MM.1S (cell line): ENCODE results near the gene MUC5AC.

Source experiments
- DNase-seq: peaks from one replicate; pipeline ENCODE4 v3.0.0-alpha.2; 2015
- H2AFZ ChIP-seq: fragments of 300-600 bp; sonication (generic); 2 replicates; pipeline ENCODE4 v1.6.0; 2016; ENCODE audit warnings: antibody characterized with exemption, low read length
- H3F3A ChIP-seq: fragments of 300-600 bp; sonication (generic); 2 replicates; pipeline ENCODE4 v1.6.1; 2016; ENCODE audit warnings: mild to moderate bottlenecking, antibody characterized with exemption, low read length, moderate library complexity, mixed read lengths; ENCODE audit not compliant: insufficient read depth
- H3K27ac ChIP-seq: fragments of 300-600 bp; sonication (generic); 2 replicates; pipeline ENCODE4 v1.5.1; 2016; ENCODE audit warnings: mild to moderate bottlenecking, low read length
- H3K27me3 ChIP-seq: fragments of 300-600 bp; sonication (generic); replicated peaks from 2 replicates; pipeline ENCODE4 v1.6.0; 2016; ENCODE audit warnings: low read length; ENCODE audit not compliant: insufficient read depth
- H3K36me3 ChIP-seq: fragments of 300-600 bp; sonication (generic); replicated peaks from 2 replicates; pipeline ENCODE4 v1.6.1; 2016; ENCODE audit warnings: mild to moderate bottlenecking, low read length, mixed read lengths; ENCODE audit not compliant: insufficient read depth
- H3K4me1 ChIP-seq: fragments of 300-600 bp; sonication (generic); 2 replicates; pipeline ENCODE4 v1.6.1; 2016; ENCODE audit warnings: low read length, mixed read lengths
- H3K4me2 ChIP-seq: fragments of 300-600 bp; sonication (generic); 2 replicates; pipeline ENCODE4 v1.6.0; 2016; ENCODE audit warnings: low read depth, low read length
- H3K4me3 ChIP-seq: fragments of 300-600 bp; sonication (generic); 2 replicates; pipeline ENCODE4 v1.5.1; 2016; ENCODE audit warnings: low read length, mixed read lengths
- H3K79me2 ChIP-seq: fragments of 300-600 bp; sonication (generic); 2 replicates; pipeline ENCODE4 v1.6.1; 2016; ENCODE audit warnings: mixed run types, low read length, mixed read lengths
- H3K9ac ChIP-seq: fragments of 300-600 bp; sonication (generic); 2 replicates; pipeline ENCODE4 v1.6.1; 2016; ENCODE audit warnings: low read length, mixed read lengths
- H3K9me2 ChIP-seq: fragments of 300-600 bp; sonication (generic); replicated peaks from 2 replicates; pipeline ENCODE4 v1.6.1; 2016; ENCODE audit warnings: mild to moderate bottlenecking, low read length, mixed read lengths; ENCODE audit not compliant: insufficient read depth
- H3K9me3 ChIP-seq: fragments of 300-600 bp; sonication (generic); replicated peaks from 2 replicates; pipeline ENCODE4 v1.6.1; 2016; ENCODE audit warnings: mild to moderate bottlenecking, low read length, mixed read lengths; ENCODE audit not compliant: insufficient read depth
- H4K20me1 ChIP-seq: fragments of 300-600 bp; sonication (generic); 2 replicates; pipeline ENCODE4 v1.6.1; 2016; ENCODE audit warnings: mild to moderate bottlenecking, low read length, moderate library complexity, mixed read lengths; ENCODE audit not compliant: insufficient read depth
- EZH2 ChIP-seq: fragments of 300-600 bp; sonication (generic); optimal IDR thresholded peaks from 2 replicates; pipeline ENCODE3; 2017; ENCODE audit warnings: low read depth, mild to moderate bottlenecking, antibody characterized with exemption, low read length, mixed read lengths
- EZH2phosphoT487 ChIP-seq: fragments of 300-600 bp; sonication (generic); IDR thresholded peaks from 2 replicates; pipeline ENCODE4 v1.6.1; 2018; ENCODE audit warnings: antibody characterized with exemption, low read length
- TF ChIP-seq, protein P1 (sequence below): fragments of 300-600 bp; sonication (generic); IDR thresholded peaks from 2 replicates; pipeline ENCODE4 v1.5.1; 2016; ENCODE audit warnings: antibody characterized with exemption, low read length, mixed read lengths

Gene MUC5AC

DNA sequence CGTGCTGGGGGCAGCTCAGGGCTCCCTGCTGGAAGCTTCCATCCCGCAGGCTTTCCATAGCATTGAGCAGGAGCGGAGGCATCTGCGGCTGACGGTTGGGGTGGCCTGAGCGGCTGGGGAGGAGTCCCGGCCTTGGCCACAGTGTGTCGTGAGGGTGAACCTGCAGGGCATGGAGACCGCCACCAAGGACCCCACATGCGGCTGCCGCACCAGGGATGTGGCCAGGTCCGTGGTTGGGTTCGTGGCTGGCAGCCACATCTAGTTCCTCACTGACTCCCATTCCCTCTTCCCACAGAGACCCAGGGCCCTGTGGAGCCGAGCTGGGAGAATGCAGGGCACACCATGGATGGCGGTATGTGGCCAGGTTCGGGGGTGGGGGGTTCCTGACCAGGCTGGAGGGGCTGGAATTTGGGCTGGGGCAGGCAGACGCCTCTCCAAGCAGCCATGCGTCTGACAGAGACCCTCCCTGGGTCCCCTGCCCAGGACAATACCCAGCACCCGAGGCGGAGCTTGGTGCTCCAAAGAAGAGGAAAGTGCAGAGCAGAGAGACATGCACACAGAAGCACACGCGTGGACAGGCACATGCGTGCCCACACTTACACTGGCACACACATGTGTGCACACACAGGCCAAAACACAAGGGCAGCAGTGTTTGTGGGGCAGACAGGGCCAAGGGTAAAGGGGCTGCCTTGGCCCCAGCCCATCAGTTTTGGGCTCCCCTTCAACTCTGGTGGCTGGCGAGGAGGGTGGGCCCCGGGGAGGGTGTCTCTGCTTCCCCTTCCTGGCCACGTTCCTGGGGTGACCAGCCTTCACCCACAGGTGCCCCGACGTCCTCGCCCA lies 67.9 kb downstream of the MUC5AC start:
- no peak overlapping the region for H3K4me2 ChIP-seq
- H3K9me3 ChIP-seq = no peaks in the 10 kb centered on the region
- H2AFZ ChIP-seq = no peak overlapping the region
- no peaks in the 10 kb centered on the region for H4K20me1 ChIP-seq
- H3K9ac ChIP-seq = no peak overlapping the region
- no peak overlapping the region for H3K27ac ChIP-seq
- no peaks in the 10 kb centered on the region for H3K79me2 ChIP-seq
- no peaks in the 10 kb centered on the region for H3F3A ChIP-seq
- no peak for DNase-seq
- H3K36me3 ChIP-seq = no peaks in the 10 kb centered on the region
- H3K27me3 ChIP-seq = peaks cover 64% of the 10 kb centered on the region
- no peaks in the 10 kb centered on the region for H3K9me2 ChIP-seq
- H3K4me3 ChIP-seq = no peak overlapping the region
- TF ChIP-seq, protein P1, sequence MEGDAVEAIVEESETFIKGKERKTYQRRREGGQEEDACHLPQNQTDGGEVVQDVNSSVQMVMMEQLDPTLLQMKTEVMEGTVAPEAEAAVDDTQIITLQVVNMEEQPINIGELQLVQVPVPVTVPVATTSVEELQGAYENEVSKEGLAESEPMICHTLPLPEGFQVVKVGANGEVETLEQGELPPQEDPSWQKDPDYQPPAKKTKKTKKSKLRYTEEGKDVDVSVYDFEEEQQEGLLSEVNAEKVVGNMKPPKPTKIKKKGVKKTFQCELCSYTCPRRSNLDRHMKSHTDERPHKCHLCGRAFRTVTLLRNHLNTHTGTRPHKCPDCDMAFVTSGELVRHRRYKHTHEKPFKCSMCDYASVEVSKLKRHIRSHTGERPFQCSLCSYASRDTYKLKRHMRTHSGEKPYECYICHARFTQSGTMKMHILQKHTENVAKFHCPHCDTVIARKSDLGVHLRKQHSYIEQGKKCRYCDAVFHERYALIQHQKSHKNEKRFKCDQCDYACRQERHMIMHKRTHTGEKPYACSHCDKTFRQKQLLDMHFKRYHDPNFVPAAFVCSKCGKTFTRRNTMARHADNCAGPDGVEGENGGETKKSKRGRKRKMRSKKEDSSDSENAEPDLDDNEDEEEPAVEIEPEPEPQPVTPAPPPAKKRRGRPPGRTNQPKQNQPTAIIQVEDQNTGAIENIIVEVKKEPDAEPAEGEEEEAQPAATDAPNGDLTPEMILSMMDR = no peak
- TF ChIP-seq EZH2 (no peak), EZH2phosphoT487 (no peak)
- H3K4me1 ChIP-seq = no peaks in the 10 kb centered on the region

GRCh38 chr11:1226226-1226985 lies 68.7 kb downstream of the MUC5AC start:
- no peak for DNase-seq
- H2AFZ ChIP-seq = no peak overlapping the region

DNA sequence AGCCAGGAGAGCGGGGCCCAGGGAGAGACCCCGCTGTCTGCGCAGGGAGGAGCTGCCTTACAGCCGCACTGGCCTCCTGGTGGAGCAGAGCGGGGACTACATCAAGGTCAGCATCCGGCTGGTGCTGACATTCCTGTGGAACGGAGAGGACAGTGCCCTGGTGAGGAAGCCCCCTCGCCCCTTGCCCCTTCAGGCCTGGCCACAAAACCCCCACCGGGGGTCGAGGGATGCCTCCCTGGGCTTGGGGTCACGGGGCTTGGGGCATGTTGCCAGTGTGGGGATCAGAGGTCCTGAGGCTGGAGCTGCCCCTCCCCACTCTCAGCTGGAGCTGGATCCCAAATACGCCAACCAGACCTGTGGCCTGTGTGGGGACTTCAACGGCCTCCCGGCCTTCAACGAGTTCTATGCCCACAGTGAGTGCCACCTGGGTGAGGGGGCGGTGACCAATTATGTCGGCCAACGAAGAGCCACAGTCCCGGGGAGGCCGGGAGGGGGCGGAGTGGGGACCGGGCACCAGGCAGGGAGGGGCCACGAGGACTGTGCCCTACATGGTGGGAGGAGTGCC lies 69.3 kb downstream of the MUC5AC start:
- Histone ChIP-seq H3K36me3 (no peaks in the 10 kb centered on the region), H3K9me3 (no peaks in the 10 kb centered on the region), H4K20me1 (no peaks in the 10 kb centered on the region), H3K79me2 (no peaks in the 10 kb centered on the region), H3F3A (no peaks in the 10 kb centered on the region), H3K4me3 (no peak overlapping the region), H2AFZ (no peak overlapping the region), H3K27me3 (peaks cover 62% of the 10 kb centered on the region), H3K27ac (no peak overlapping the region), H3K4me1 (no peaks in the 10 kb centered on the region), H3K4me2 (no peak overlapping the region), H3K9ac (no peak overlapping the region), H3K9me2 (no peaks in the 10 kb centered on the region)
- TF ChIP-seq, protein P1 = no peak
- no peak for TF ChIP-seq EZH2phosphoT487
- TF ChIP-seq EZH2 = no peak
- DNase-seq = no peak

More at GRCh38 chr11:1226226-1226985, 68.7 kb downstream of the MUC5AC start:
- Histone ChIP-seq H3K36me3 (no peaks in the 10 kb centered on the region), H3K4me3 (no peak overlapping the region), H3K9me3 (no peaks in the 10 kb centered on the region), H3K4me1 (no peaks in the 10 kb centered on the region), H3K9me2 (no peaks in the 10 kb centered on the region), H3F3A (no peaks in the 10 kb centered on the region), H3K4me2 (no peak overlapping the region), H4K20me1 (no peaks in the 10 kb centered on the region), H3K9ac (no peak overlapping the region), H3K79me2 (no peaks in the 10 kb centered on the region), H3K27me3 (peaks cover 64% of the 10 kb centered on the region), H3K27ac (no peak overlapping the region)
- TF ChIP-seq EZH2phosphoT487 = no peak
- no peak for TF ChIP-seq EZH2
- TF ChIP-seq, protein P1 = peak; percentile 13
